NB4 (cell line): ENCODE measurements around the gene ISY1.

Experiments used
- DNase-seq: peaks from one replicate; pipeline ENCODE4 v3.0.0; 2010; ENCODE audit warnings: low read depth
- H3K4me3 ChIP-seq: one replicate; pipeline ENCODE4 v1.5.1; 2011; ENCODE audit warnings: mild to moderate bottlenecking, low read depth, low read length, moderate library complexity
- CTCF ChIP-seq: IDR thresholded peaks from one replicate; pipeline ENCODE4 v1.5.1; 2012; ENCODE audit warnings: low read depth, low read length
- MAX ChIP-seq: IDR thresholded peaks from 2 replicates; pipeline ENCODE4 v1.6.1; 2011; ENCODE audit warnings: low read depth, low read length
- MYC ChIP-seq: IDR thresholded peaks from 2 replicates; pipeline ENCODE4 v1.6.1; 2011; ENCODE audit warnings: low read depth, low read length
- POLR2A ChIP-seq: IDR thresholded peaks from 2 replicates; pipeline ENCODE4 v1.6.1; 2011; ENCODE audit warnings: mild to moderate bottlenecking; ENCODE audit not compliant: insufficient read length; ENCODE audit errors: extremely low read depth

Gene ISY1

GRCh38 chr3:129160891-129161859, at the start of gene ISY1:
ISY1 (minus strand) TSS chr3:129161063; CDS start chr3:129160975, 88 bp downstream.
- H3K4me3 ChIP-seq: peak within 1 kb of the TSS; percentile 96
- DNase-seq: peak; percentile 96
- TF ChIP-seq POLR2A: peak; percentile 72
- TF ChIP-seq MAX: peak; percentile 57
- peak; percentile 70 for TF ChIP-seq MYC
- peak; percentile 90 for TF ChIP-seq CTCF

GRCh38 chr3:129207479-129207878, 46.6 kb upstream of the ISY1 start:
- TF ChIP-seq MAX (no peak), POLR2A (no peak), CTCF (no peak), MYC (no peak)
- no peak overlapping the region for H3K4me3 ChIP-seq
- DNase-seq: no peak

- H3K4me3 ChIP-seq: no peak overlapping the region
- no peak for DNase-seq
- no peak for TF ChIP-seq MAX
- TF ChIP-seq CTCF: no peak
- TF ChIP-seq POLR2A: no peak
- TF ChIP-seq MYC: no peak
These were observed 44.4 kb upstream of the ISY1 start for GRCh38 chr3:129205109-129205832.

GRCh38 chr3:129204473-129204872, 43.6 kb upstream of the ISY1 start:
- H3K4me3 ChIP-seq: no peak overlapping the region
- TF ChIP-seq MYC: no peak
- TF ChIP-seq MAX: no peak
- no peak for TF ChIP-seq POLR2A
- TF ChIP-seq CTCF: no peak
- no peak for DNase-seq

- TF ChIP-seq MYC: no peak
- DNase-seq: no peak
- H3K4me3 ChIP-seq: no peak overlapping the region
These were observed 38.5 kb upstream of the ISY1 start for GRCh38 chr3:129199366-129199765.

DNA sequence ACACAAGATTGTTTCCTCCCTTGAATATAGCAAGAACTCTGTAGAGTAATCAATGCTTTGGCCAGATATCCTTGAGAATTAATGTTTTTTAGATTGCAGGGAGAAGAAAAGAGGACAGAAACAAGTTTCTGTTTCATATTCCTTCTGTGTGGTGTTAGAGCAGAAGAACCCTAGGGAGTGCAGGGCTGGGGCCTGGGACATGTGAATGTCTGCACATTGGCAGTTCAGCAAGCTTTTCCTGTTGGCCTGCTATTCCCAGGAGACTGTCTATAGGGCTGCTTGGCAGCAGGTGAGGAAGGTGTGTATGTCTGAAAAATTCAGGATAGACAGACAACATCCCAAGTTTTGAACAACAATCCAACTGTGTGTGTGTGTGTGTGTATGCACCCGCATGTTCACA, 36.5 kb upstream of the ISY1 start:
- no peak overlapping the region for H3K4me3 ChIP-seq
- no peak for DNase-seq
- no peak for TF ChIP-seq MAX
- no peak for TF ChIP-seq POLR2A
- TF ChIP-seq MYC: no peak
- TF ChIP-seq CTCF: no peak
